Astrocyte of the hippocampus (primary cell): ENCODE measurements around the gene HLA-DMA.

Experiments used
- DNase-seq: peaks from one replicate; pipeline ENCODE4 v3.0.0; 2011; ENCODE audit warnings: low read depth, low spot score

Gene HLA-DMA

DNA sequence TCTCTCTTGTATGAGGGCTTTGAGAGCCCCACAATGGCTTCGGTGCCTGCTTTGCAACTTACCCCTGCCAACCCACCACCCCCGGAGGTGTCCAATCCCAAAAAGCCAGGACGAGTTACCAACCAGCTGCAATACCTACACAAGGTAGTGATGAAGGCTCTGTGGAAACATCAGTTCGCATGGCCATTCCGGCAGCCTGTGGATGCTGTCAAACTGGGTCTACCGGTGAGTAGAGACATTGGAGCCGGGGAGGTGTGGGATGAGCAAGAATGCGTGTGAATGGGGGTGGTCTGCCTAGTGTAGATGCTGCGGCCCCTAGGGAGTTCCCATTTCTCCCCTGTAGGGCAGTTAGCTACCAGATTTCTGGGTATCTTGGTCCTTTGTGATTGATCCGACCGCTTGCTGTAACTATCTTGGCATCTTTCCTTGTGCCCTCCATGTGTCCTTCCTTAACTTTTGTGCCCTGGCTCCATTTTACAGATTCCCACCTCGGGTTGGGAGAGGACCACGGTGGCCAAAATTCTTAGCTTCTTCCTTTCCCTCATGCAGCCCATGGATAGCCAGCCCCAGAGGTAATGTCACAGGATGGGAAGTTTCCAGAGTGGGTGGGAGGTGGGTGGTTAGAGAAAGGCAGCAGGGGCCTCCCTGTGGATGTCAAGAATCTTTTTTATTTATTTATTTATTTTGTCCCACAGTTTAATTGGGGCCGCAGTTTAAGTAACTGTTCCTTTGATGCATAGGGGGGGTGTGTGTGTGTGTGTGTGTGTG, 21.8 kb upstream of the HLA-DMA start:
- no peak for DNase-seq

GRCh38 chr6:32974016-32974333, 21.1 kb upstream of the HLA-DMA start:
- peak; percentile 63 for DNase-seq

- peak; percentile 60 for DNase-seq
These were observed 20.5 kb upstream of the HLA-DMA start for GRCh38 chr6:32973144-32974015.

GRCh38 chr6:32972353-32973143, 19.7 kb upstream of the HLA-DMA start:
- peak; percentile 32 for DNase-seq

GRCh38 chr6:32971581-32972352, 18.9 kb upstream of the HLA-DMA start:
- DNase-seq = peak; percentile 100

GRCh38 chr6:32971242-32971580, 18.3 kb upstream of the HLA-DMA start:
- no peak for DNase-seq

GRCh38 chr6:32970413-32971241, 17.7 kb upstream of the HLA-DMA start:
- DNase-seq = peak; percentile 94

DNA sequence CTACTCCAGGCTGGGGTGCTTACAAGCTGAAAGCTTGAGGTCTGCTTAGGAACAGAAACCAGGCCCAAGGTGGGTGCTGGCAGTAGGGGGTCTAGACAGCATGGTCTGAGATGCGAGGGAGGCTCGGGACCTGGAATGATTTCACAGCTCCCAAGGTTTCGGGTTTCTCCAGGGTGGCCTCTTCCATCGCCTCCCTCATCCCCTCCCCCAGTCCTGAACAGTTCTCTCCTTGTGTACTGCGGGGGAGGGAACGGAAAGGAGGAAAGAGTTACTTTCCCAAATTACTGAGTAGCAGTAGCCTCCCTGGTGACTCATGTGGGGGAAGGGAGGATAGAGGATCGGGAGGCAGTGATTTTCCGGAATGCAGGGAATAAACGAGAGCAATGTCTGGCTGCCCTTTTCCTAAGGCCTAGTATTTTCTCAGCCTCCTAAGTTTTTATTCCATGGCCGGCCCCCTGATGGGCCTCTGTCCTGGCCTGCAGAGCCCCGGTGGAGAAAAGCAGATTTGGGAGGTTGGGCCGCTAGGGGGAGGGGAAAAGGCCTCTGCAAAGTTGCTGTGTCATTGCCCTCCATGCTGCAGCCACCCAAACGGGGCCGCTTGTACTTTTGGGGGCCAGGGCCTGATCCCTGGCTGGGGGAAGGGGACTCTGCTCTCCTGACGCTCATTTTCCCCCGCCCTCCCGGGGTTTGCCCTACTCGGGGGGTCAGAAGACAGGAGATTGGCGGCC, 17.0 kb upstream of the HLA-DMA start:
- DNase-seq = peak; percentile 91

GRCh38 chr6:32968867-32969684, 16.2 kb upstream of the HLA-DMA start:
- peak; percentile 87 for DNase-seq

DNA sequence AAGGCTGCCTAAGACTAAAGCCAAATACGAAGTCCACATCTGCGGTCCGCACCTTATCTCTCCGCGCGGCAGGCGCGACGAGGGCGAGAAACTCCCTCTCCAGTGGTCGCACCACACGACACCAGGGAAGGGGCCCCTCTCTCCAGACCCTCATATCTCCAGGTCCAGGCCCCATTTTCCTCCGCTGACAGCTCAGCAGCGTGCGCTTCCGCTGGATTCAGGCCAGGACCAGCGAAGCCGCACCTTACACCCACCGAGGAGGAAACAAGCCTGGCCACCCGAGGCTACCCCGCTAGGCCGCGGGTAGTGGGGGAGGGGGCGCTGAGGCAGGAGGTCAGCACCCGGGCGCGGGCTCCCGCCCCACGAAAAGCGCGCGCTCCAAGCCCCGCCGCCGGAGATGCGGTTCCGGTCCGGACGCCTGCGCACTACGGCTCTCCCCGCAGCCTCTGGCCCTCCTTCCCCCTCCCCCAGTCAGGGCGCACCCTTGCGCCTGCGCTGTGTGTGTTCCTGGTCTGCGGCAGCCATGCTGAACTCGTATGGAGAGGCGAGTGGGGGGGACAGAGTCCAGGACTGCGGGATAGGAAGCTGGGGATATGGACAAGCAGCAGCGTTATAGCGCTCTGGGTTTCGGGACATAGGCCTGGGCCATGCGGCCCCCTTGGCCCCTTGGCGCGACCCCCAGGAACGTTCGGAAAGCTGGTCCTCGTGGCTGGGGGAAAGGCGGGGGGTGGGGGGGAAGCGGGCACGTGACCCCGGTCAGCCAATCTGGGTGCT, 15.4 kb upstream of the HLA-DMA start, which contains the start of gene BRD2:
Gene BRD2 (plus strand): TSS at position 502 of the 774 bp plus-strand sequence. CDS start 4,305 bp downstream, outside the sequence.
- DNase-seq = peak; percentile 99

- DNase-seq = peak; percentile 49
These were observed 14.5 kb upstream of the HLA-DMA start for GRCh38 chr6:32967151-32968091.

GRCh38 chr6:32964776-32965175, 11.9 kb upstream of the HLA-DMA start:
- DNase-seq = no peak

- DNase-seq = no peak
These were observed 11.0 kb upstream of the HLA-DMA start for GRCh38 chr6:32963866-32964265.

DNA sequence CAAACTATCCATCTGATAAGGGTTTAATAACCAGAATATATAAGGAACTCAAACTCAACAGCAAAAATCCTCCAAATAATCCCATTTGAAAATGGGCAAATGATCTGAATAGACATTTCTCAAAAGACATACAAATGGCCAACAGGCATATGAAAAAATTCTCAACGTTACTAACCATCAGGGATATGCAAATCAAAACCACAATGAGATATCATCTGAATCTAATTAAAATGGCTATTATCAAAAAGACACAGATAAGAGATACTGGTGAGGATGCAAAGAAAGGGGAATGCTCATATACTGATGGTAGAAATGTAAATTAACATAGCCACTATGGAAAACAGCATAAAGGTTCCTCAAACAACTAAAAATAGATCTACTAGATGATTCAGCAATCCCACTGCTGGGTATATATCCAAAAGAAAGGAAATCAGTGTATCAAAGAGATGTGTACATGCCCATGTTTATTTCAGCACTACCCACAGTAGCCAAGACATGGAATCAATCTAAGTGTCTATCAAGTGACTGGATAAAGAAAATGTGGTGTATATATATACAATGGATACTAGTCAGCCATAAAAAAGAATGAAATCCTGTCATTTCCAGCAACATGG, 9.4 kb upstream of the HLA-DMA start:
- DNase-seq = no peak

DNA sequence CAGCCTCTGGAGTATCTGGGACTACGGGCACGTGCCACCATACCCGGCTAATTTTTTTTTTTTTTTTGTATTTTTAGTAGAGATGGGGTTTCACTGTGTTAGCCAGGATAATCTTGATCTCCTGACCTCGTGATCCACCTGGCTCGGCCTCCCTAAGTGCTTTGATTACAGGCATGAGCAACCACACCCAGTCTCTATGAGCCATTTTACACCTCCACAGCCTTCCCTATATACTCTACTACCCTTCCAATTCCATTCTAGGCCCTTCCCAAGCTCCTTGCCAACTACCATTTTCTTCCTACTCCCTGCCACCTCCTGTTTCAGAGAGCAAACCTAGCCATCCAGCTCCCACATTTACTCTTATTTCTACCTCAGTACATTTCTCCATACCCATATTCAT, 7.7 kb upstream of the HLA-DMA start:
- no peak for DNase-seq

GRCh38 chr6:32956176-32956575, 3.3 kb upstream of the HLA-DMA start:
- no peak for DNase-seq
